ENCODE data around the gene COTL1.
"Not testable (repeated sequence)": the region's sequence is repeated elsewhere in the genome, so short reads cannot be mapped to it uniquely, and the experiment has no call there.

Gene COTL1

DNA sequence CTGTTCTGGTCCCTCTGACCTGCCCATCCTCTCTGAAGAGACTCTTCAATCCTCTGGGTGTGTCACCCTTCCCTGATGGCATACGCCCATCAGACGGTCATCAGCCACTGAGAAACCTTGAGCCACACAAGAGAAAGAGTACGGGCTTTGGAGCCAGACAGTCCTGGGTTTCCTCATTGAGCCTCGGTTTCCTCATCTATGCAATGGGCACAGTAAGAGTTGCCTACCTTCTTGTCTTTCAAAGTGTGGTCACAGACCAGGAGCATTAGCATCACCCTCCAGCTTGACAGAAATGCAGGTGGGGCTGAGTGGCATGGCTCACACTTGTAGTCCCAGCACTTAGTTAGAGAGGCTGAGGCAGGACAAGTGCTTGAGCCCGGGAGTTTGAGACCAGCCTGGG is 87.3 kb downstream of the COTL1 start:
- DNase-seq (ENCODE audit: low read depth, low spot score), result no peak

GRCh38 chr16:84529607-84530006 is 88.3 kb downstream of the COTL1 start:
- no peak for DNase-seq (ENCODE audit: low read depth, low spot score)

GRCh38 chr16:84528322-84528721 is 89.6 kb downstream of the COTL1 start:
- no peak for DNase-seq (ENCODE audit: low read depth, low spot score)

GRCh38 chr16:84527532-84528269 is 90.2 kb downstream of the COTL1 start:
- DNase-seq (ENCODE audit: low read depth, low spot score), result no peak

DNA sequence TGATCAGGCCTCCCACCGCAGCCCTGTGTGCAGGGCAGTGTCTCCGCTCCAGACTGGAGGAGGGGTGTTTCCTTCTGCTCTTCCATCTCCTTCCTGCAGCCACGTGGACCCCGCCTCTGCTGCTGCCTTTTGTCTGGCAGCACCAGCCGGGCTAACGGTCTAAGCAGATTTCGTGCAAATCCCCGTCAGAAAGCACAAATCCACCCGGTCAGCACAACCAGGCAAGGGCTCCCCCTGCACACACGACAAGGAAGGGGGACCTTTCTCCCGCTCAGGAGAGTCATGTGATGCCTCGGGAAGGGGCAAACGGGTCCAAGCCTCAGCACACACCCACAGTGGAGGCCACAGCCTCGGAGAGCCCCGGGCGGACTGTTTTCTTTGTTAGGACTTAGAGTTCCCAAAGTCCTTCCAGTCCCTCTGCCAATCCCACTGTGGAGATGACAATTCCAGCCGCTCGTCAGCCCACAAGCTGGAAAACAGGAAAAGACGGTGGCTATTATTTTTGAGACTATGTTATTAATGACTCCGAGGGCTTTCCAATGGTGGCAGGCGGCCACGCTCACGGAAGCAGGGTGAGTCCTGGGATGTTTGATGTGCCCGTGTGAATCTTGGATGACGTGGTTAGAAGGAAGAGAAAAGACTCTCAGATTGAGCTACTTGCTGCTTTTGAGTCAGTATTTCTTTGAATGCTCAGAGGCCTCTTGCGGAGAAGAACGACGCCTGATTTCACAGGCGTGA is 90.9 kb downstream of the COTL1 start:
- no peak for DNase-seq (ENCODE audit: low read depth, low spot score)

GRCh38 chr16:84524941-84525581 is 92.8 kb downstream of the COTL1 start:
- DNase-seq (ENCODE audit: low read depth, low spot score), result not testable (repeated sequence)

DNA sequence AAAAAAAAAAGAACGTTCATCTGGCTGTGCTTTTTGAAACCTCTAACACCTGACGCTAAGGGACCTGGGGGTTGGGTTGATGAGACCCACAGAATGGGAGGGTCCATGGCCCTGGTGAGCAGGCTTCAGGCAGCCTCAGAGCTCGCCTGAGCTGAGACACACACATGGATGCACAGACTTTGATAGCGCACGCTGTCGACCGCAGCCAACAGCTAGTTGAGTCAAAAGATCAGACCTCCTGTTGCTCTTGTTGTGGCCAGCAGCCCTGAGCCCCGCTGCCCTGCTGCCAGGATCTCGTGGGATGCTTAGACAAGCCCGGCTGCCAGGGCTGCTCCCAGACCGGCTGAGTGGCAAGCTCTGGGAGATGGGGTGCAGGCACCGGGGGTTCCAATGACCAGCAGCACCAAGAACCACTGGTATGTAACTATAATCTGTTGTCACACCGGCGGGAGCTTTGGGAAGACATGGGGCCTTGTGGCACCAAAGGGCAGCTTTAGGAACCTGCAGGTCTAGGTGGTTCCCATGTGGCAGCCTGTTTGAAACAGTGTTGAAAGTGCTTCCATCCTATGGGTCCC is 93.4 kb downstream of the COTL1 start:
- no peak for DNase-seq (ENCODE audit: low read depth, low spot score)

DNA sequence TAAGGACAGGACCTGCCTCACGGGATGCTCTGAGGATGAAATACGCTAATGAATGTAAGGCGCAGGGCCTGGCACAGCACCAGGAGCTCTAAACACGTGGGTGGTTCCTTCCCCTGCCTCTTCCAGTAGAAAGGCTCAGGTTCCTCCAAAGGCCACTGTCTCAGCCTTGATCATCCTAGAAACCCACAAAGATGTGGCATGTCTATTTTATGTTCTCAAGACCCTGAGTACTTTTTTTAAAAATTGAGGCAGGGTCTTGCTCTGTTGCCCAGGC is 96.4 kb downstream of the COTL1 start:
- DNase-seq (ENCODE audit: low read depth, low spot score), result no peak

DNA sequence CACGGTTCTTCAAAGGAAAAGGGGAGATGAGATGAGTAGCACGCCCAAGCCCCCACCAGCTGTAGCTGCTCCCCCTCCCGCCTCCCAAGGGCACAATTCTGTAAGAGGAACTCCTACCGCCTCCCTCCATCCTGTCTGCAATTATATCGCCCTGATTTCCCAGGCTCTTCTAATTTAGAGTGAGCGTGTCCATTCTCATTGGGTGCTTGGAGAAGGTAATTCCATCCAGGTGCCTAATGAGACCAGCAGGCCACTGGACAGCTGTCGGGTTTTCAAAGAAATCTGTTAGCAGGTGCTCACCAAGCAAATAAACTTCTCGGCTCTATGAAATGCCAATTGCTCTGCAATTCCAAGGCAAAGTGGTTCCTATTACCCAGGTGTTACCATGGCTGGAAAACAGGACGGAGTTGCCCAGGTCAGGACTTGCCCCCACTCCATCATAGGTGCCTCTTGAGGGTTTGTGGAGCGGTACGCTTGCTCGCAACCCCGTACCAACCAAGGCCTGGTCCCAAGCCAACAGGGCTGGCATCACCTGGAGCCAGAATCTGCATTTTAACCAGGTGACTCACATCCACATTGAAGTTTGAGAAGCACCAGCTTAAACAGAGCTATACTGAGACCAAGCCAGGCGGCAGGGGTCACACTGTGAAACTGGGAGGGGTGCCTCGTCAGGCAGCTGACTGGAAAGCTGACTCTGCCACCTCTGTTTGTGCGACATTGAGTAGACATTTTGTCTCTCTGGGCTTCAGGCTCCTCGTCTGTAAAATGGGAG is 97.0 kb downstream of the COTL1 start:
- DNase-seq (ENCODE audit: low read depth, low spot score), result no peak

DNA sequence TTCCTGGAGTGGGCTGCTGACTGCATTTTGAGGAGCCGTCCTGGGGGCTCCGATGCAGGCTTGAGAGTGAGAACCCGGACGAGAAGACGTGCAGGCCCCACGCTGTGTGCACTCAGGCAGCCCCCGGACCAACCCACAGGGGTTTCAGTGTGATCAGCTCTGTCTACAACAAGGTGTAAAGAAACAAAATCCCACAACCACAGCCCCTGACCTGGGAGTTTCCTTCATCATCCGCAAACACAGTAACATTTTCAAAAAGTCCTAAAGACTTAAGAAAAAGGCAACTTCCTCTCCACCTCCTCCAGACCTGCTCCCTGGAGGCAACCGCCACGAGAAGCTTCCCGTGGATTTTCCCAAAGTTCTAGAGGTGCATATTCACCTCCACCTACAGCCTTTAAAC is 98.0 kb downstream of the COTL1 start:
- DNase-seq (ENCODE audit: low read depth, low spot score), result no peak

DNA sequence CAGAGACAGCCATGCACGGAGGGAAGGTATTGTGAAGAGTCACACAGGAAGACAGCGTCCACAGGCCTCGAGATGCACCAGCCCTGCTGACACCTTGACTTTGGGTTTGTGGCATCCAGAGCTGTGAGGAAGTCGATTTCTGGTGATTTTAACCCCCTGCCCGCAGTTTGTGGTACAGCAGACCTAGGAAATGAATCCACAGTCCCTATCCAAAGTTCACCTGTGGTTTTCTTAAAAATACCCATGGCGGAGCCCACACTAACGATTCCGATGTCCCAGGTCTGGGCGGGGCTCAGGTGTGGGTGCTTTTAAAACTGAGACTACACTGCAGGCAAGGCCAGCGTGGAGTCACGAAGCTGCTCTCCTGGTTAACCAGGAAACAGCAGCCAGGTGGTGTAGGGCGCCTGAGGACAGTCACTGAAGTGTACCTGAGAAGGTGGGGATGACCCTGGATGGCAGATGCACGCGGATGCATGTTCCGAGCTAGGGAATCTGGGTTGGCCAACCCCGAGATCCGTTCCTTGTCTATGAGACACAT is 99.0 kb downstream of the COTL1 start:
- no peak for DNase-seq (ENCODE audit: low read depth, low spot score)

GRCh38 chr16:84518220-84518619 is 99.7 kb downstream of the COTL1 start:
- not testable (repeated sequence) for DNase-seq (ENCODE audit: low read depth, low spot score)

DNA sequence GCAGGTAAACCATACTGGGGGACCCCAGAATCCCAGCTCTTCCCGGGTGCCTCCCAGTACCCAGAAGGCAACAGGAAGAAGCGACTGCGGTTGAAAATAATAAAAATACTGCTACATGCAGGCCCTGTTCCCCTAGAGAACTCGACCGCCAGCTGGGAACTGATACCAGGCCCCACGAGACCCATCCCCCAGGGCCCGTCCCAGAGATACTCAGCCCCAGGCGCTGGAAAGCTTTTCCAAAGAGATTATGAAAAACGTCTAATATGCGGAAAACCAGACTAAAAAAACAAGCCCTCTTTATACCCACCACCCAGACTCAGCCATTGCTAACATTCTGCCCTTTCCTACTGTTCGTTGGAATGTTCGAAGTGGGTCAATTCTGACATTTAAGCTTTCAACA is 100.5 kb downstream of the COTL1 start:
- DNase-seq (ENCODE audit: low read depth, low spot score), result no peak

All from brain pericyte (primary cell).